OCI-LY3 (cell line): ENCODE data around the gene OVAAL.
"Not testable (repeated sequence)": the region's sequence is repeated elsewhere in the genome, so short reads cannot be mapped to it uniquely, and the experiment has no call there.

Source experiments
- H2AFZ ChIP-seq: fragments of 200-600, 300-600 bp; shearing (Covaris generic); 2 replicates; pipeline ENCODE4 v1.6.0; 2014; ENCODE audit warnings: antibody characterized with exemption, low read depth, low read length
- H3K27ac ChIP-seq: fragments of 200-600, 300-600 bp; sonication (generic); 2 replicates; pipeline ENCODE4 v1.5.1; 2014; ENCODE audit warnings: mild to moderate bottlenecking, low read length, moderate library complexity, mixed read lengths
- H3K27me3 ChIP-seq: fragments of 200-600, 300-600 bp; sonication (generic); 2 replicates; pipeline ENCODE4 v1.6.1; 2014; ENCODE audit warnings: low read depth, low read length, mixed read lengths
- H3K36me3 ChIP-seq: fragments of 200-600, 300-600 bp; sonication (generic); replicated peaks from 2 replicates; pipeline ENCODE3; 2014; ENCODE audit warnings: low read depth, low read length, mixed read lengths
- H3K4me1 ChIP-seq: fragments of 300-600, 200-600 bp; sonication (generic); 2 replicates; pipeline ENCODE4 v1.6.1; 2014; ENCODE audit warnings: low read length, mixed read lengths
- H3K4me2 ChIP-seq: fragments of 200-600, 300-600 bp; sonication (generic); 2 replicates; pipeline ENCODE4 v1.6.1; 2014; ENCODE audit warnings: low read length, mixed read lengths
- H3K4me3 ChIP-seq: fragments of 300-600, 200-600 bp; sonication (generic); 2 replicates; pipeline ENCODE4 v1.5.1; 2014; ENCODE audit warnings: antibody characterized with exemption, mild to moderate bottlenecking, low read length, moderate library complexity
- H3K79me2 ChIP-seq: fragments of 300-600, 200-600 bp; shearing (Covaris generic); 2 replicates; pipeline ENCODE4 v1.6.1; 2014; ENCODE audit warnings: mild to moderate bottlenecking, low read length, mixed read lengths
- H3K9ac ChIP-seq: fragments of 300-600, 200-600 bp; shearing (Covaris generic); 2 replicates; pipeline ENCODE4 v1.6.0; 2014; ENCODE audit warnings: mild to moderate bottlenecking, low read length, moderate library complexity
- H3K9me3 ChIP-seq: fragments of 200-600, 300-600 bp; shearing (Covaris generic); 2 replicates; pipeline ENCODE4 v1.6.1; 2014; ENCODE audit warnings: low read length, mixed read lengths; ENCODE audit not compliant: insufficient read depth
- H4K20me1 ChIP-seq: fragments of 200-600, 300-600 bp; sonication (generic); 2 replicates; pipeline ENCODE4 v1.6.1; 2016; ENCODE audit warnings: low read length, mixed read lengths; ENCODE audit not compliant: insufficient read depth
- CTCF ChIP-seq: fragments of 200-600, 300-600 bp; sonication (generic); IDR thresholded peaks from 2 replicates; pipeline ENCODE4 v1.5.1; 2014; ENCODE audit warnings: antibody characterized with exemption, low read length, low read depth
- EZH2phosphoT487 ChIP-seq: fragments of 200-600 bp; shearing (Covaris generic); IDR thresholded peaks from 2 replicates; pipeline ENCODE4 v1.6.1; 2018; ENCODE audit warnings: antibody characterized with exemption, mixed run types, low read depth

Gene OVAAL

DNA sequence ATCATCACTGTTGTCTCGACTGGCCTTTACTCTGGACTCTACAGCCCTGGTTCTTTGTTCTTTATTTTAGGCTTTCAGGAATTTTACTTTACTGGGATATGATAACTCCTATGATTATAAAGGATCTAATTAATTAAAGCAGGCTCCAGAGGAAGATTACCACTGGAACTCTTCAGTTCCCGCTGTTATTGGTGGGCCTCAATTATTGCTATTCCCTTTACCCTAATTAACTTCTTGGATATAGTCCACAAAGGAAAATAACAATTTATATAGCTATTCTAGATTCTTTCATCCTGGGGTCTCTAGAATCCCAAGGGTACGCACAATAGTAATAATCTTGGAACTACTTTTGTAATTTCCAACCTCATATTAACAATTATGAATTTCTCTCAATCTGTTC lies 8.5 kb upstream of the OVAAL start:
- no peak overlapping the region for H3K4me2 ChIP-seq
- no peaks in the 10 kb centered on the region for H3K27me3 ChIP-seq
- no peak overlapping the region for H3K9ac ChIP-seq
- H3K4me1 ChIP-seq, result no peaks in the 10 kb centered on the region
- H3K27ac ChIP-seq, result no peak overlapping the region
- no peak overlapping the region for H2AFZ ChIP-seq
- TF ChIP-seq CTCF, result no peak
- no peak for TF ChIP-seq EZH2phosphoT487
- no peaks in the 10 kb centered on the region for H3K36me3 ChIP-seq
- H3K79me2 ChIP-seq, result no peaks in the 10 kb centered on the region
- H3K4me3 ChIP-seq, result no peak overlapping the region
- H4K20me1 ChIP-seq, result no peaks in the 10 kb centered on the region
- no peaks in the 10 kb centered on the region for H3K9me3 ChIP-seq

DNA sequence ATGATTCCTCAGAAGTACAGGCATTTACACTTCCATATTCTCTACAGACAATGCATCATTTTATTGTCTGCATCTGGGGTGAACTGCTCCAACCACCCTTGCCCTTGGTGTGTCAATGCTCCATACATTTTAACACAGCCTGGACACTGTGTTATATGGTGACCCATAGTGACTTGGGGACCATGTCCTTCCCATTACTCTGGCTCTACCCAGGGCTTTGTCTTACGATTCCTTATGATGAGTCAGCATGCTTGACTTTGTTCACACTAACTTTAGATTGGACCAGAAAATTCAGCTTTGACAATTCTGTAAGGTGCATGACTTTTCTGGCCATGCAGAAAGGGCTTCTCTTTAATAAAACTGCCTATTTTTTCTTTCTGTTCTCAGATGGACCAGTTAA lies 6.8 kb upstream of the OVAAL start:
- TF ChIP-seq EZH2phosphoT487 (no peak), CTCF (no peak)
- Histone ChIP-seq H3K79me2 (no peaks in the 10 kb centered on the region), H3K4me3 (no peak overlapping the region), H4K20me1 (no peaks in the 10 kb centered on the region), H3K9me3 (no peaks in the 10 kb centered on the region), H3K27me3 (peaks cover 7% of the 10 kb centered on the region; the same call in 1 of the 2 replicates), H3K4me1 (no peaks in the 10 kb centered on the region), H2AFZ (no peak overlapping the region), H3K27ac (no peak overlapping the region), H3K4me2 (no peak overlapping the region), H3K36me3 (no peaks in the 10 kb centered on the region), H3K9ac (no peak overlapping the region)

GRCh38 chr1:180553046-180553445 lies 5.7 kb upstream of the OVAAL start:
- not testable (repeated sequence) for H3K27ac ChIP-seq, H3K4me1 ChIP-seq, H3K9me3 ChIP-seq, H3K9ac ChIP-seq, H2AFZ ChIP-seq, H4K20me1 ChIP-seq, H3K4me3 ChIP-seq, H3K4me2 ChIP-seq, H3K36me3 ChIP-seq, H3K79me2 ChIP-seq
- peaks cover 11% of the 10 kb centered on the region; the same call in 1 of the 2 replicates for H3K27me3 ChIP-seq

DNA sequence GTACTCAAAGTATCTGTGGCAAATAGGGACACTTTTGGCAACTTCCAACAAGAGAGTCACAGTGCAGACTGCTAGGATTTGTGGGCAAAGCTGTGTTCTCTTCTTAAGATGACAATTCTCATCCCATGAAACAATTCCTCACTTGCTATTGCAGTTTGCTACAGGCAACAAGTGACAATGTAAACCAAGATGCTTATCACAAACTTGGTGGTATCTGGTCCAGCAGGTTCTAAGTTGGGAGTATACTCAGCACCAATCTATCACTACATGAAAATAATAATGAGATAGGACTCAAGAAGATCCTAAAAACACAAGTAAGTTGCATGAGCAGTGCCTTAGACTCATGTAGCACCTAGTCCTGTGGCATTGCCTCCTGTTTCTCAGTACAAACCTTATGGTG lies 3.4 kb upstream of the OVAAL start:
- H3K27ac ChIP-seq, result no peak overlapping the region
- H3K9me3 ChIP-seq, result no peaks in the 10 kb centered on the region
- H3K27me3 ChIP-seq, result peaks cover 11% of the 10 kb centered on the region; the same call in 1 of the 2 replicates
- no peak overlapping the region for H3K4me3 ChIP-seq
- H3K9ac ChIP-seq, result no peak overlapping the region
- no peak overlapping the region for H3K4me2 ChIP-seq
- TF ChIP-seq CTCF, result no peak
- no peak for TF ChIP-seq EZH2phosphoT487
- no peaks in the 10 kb centered on the region for H4K20me1 ChIP-seq
- H3K4me1 ChIP-seq, result no peaks in the 10 kb centered on the region
- H2AFZ ChIP-seq, result no peak overlapping the region
- no peaks in the 10 kb centered on the region for H3K79me2 ChIP-seq
- H3K36me3 ChIP-seq, result no peaks in the 10 kb centered on the region
